Inflammatory macrophage (primary cell): ENCODE measurements around the gene KRTAP22-2.

Experiments
- DNase-seq, 2 donors: peaks; one replicate each; pipeline ENCODE4 v3.0.0-alpha.2; 2020 to 2022
- total RNA-seq, 18 experiments: gene quantifications; one replicate each; lab custom pipeline; 2026; ENCODE audit warnings: mixed read lengths in 6 of 18, inconsistent platforms in 2 of 18; lab: John Stamatoyannopoulos, UW

Gene KRTAP22-2
- total RNA-seq: 0 reads per million in 18 experiments

GRCh38 chr21:30590297-30590696 is at the start of gene KRTAP22-2:
Gene KRTAP22-2, minus strand, starts transcription at chr21:30590397.
- DNase-seq: no peak

DNA sequence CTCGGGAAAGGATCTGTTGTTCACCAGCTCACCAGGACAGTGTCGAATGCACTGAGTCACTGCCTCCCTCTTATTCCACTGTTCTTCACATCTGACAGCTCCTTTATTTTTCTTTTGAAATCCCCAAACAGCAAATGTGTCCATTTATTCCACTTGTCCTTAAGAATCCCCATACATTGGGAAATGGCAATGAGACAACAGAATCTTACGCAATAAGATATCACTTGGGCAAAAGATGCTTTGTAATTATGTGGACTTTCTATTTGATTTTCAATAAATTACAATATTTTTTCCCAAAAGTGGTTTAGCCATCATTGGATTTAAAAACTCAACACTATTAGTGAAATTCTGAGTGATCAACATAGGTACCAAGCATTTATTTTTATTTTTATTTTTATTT is 48.5 kb upstream of the KRTAP22-2 start:
- no peak for DNase-seq

DNA sequence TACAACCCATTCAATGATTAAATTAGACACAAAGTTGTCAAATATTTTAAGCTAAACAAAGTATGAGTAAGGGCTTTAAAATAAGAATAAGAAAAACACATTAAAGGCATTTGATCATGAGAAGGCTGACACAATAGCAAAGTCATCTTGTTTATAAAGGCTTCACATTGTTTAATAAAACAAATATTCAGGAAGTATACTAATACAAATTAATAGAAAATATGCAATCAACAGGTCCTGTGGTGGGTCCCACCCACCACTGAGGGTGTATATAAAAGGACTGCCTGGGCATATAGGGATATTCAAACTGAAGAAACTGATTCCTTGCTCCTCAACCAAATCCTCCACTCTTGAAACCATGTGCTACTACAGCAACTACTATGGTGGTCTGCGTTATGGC is 44.7 kb upstream of the KRTAP22-2 start, which contains the start of gene KRTAP20-2:
TSS of gene KRTAP20-2 (plus strand) at position 301 of the 400 bp plus-strand sequence. CDS start at position 359, 58 bp downstream.
- DNase-seq: no peak

DNA sequence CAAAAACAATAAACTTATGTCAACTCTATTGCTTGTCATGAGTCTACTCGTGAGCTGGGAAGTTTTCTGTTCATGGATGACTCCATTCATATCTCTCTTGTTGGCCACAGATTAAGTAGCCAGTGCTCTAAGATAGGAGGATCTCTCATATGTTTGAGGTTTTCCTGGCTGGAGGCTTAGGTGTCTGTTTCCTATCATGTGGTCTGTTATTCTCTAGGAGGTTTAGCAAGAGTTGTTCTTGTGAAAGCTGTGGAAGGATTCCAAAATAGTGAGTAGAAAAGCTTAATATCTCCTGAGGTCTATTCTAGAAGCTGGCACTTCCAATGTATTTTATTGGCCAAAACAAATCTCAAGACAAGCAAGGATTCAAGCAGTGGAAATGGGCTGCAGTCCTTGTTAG is 39.0 kb upstream of the KRTAP22-2 start:
- no peak for DNase-seq

- no peak for DNase-seq
Measured at GRCh38 chr21:30628109-30628508, 37.9 kb upstream of the KRTAP22-2 start.

GRCh38 chr21:30625449-30626165 is 35.4 kb upstream of the KRTAP22-2 start:
- DNase-seq: no peak

GRCh38 chr21:30623362-30623761 is 33.2 kb upstream of the KRTAP22-2 start:
- DNase-seq: no peak

GRCh38 chr21:30620522-30620921 is 30.3 kb upstream of the KRTAP22-2 start, which contains the start of gene KRTAP20-4:
Gene KRTAP20-4, plus strand, starts transcription at chr21:30620627.
- no peak for DNase-seq

DNA sequence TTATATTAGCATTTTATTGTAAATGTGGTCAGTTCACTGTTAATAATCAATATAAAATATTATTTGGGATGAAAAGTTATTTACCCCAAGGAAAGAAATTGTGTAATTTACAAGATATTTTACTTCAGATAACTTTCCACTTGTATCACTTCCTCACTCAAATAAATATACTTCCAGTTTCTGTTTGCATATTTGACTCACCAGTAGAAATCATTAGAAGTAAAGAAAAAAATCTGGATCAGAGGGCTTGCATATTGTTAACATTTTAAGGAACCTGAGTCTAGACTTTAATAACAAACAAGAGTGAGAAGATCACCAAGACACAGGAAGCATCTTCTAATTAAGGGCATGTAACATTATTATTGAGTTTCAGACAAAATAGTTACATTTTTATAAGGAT is 29.9 kb upstream of the KRTAP22-2 start:
- no peak for DNase-seq

GRCh38 chr21:30616125-30616524 is 25.9 kb upstream of the KRTAP22-2 start, which contains the start of gene KRTAP20-1:
Gene KRTAP20-1, plus strand, starts transcription at chr21:30616425. Its CDS starts 30 bp downstream, at chr21:30616455.
- no peak for DNase-seq

- no peak for DNase-seq
Measured at GRCh38 chr21:30615199-30615598, 25.0 kb upstream of the KRTAP22-2 start.

DNA sequence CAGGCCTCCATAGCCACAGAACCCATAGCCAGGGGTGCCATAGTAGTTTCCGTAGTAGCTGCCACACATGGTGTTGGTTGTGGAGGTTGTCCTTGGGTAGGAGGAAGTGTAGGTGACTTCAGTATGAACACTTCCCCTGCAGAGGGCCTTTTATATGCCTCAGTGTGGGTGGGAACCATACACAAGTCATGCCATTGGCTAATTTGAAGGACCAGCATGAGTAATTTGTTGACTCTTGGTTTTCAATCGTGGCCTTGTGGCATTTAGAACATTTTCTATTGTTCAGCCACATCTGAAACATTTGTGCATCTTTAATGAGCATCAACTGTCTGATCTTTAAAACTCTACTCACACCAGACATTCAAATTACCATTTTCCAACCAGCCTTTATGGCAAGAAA is 23.6 kb upstream of the KRTAP22-2 start, which contains the start of gene KRTAP6-1:
TSS of gene KRTAP6-1 (minus strand) at position 95 of the 400 bp plus-strand sequence. CDS start at position 69, 26 bp downstream.
- no peak for DNase-seq

- no peak for DNase-seq
Measured at GRCh38 chr21:30612132-30612531, 21.9 kb upstream of the KRTAP22-2 start.

GRCh38 chr21:30605968-30606367 is 15.8 kb upstream of the KRTAP22-2 start:
- no peak for DNase-seq

GRCh38 chr21:30600787-30601186 is 10.6 kb upstream of the KRTAP22-2 start, which contains the start of gene KRTAP22-1:
Gene KRTAP22-1, plus strand, starts transcription at chr21:30601087.
- no peak for DNase-seq

DNA sequence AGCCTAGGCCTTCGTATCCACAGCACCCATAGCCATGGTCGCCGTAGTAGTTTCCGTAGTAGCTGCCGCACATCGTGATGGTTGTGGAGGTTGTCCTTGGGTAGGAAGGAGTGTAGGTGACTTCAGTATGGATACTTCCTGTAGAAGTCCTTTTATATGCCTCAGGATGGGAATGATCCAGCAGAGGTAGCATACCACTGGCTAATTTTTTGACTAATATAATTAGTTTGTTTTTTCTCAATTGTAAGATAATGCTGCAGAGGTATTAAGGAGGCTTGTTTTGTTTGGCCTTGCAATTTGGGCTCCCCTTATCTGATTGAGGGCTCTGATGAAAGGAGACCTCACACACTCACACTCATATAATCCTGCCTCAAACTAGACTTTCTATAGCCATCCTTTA is 8.6 kb upstream of the KRTAP22-2 start, which contains the start of gene KRTAP6-2:
TSS of gene KRTAP6-2 (minus strand) at position 101 of the 400 bp plus-strand sequence. CDS start at position 73, 28 bp downstream.
- no peak for DNase-seq

DNA sequence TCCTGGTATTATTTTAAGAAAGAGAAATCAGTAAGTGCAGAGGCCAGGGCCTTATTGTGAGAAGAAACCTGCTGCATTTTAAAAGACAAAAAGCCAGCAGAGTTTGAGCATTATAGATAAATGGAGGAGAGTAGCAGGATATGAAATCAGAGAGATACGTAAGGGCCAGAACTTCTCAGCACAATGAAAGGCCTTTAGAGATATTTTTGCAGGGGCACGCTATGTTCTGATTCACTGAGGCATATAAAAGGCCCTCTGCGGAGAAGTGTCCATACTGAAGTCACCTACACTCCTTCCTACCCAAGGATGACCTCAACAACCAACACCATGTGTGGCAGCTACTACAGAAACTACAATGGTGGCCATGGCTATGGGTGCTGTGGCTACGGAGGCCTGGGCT is 1.9 kb upstream of the KRTAP22-2 start, which contains the start of gene KRTAP6-3:
TSS of gene KRTAP6-3 (plus strand) at position 301 of the 400 bp plus-strand sequence. CDS start at position 307, 6 bp downstream.
- no peak for DNase-seq

- no peak for DNase-seq
Measured at GRCh38 chr21:30582870-30583269, 7.3 kb downstream of the KRTAP22-2 start.

DNA sequence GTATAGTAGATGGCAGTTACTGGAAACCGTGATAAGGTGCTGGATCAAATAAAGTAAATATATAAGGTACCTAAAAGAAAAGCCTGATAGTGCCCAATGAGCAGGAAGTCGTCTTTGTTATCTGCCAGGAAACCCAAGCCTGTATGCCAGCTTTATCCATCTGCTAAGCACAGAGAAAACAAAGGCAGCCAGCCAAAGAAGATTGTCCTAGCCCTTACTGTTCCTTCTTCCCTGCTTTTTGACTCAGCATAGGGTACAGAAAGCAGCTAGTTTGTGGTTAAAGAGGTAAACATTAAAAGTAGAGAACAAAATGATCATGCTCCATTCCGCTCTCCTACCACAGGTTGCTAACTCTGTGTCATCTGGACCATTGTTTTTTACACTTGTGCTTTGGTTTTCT is 10.1 kb downstream of the KRTAP22-2 start:
- no peak for DNase-seq

- DNase-seq: no peak
Measured at GRCh38 chr21:30579346-30579745, 10.9 kb downstream of the KRTAP22-2 start.

DNA sequence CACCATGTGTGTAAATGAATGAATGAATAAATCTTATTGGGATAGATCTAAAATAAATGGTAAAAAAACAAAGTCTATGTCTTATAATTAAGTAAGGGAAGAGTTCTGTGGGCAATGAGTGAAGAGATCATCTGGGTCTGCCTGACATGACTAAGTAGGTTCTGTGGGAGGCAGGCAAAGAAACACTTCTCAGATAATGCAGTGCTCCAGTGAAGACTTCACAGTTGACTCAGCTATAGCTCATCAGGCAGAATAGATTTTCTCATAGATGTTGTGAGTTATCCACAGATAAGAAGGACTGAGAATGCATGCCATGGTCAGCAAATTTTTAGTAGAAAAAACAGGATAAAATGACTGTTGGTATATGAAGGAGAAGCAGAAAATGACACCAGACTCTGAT is 12.4 kb downstream of the KRTAP22-2 start:
- no peak for DNase-seq

GRCh38 chr21:30567617-30568016 is 22.6 kb downstream of the KRTAP22-2 start:
- no peak for DNase-seq

GRCh38 chr21:30563630-30564029 is 26.6 kb downstream of the KRTAP22-2 start:
- DNase-seq: no peak

GRCh38 chr21:30563072-30563471 is 27.1 kb downstream of the KRTAP22-2 start:
- no peak for DNase-seq
